DND-41 (cell line): ENCODE measurements around the gene NUAK1.

Experiments
- ATAC-seq: fragments of 200-7000 bp; cut with Tn5 transposase; 3 replicates; pipeline ENCODE4 v1.9.1; 2021; ENCODE audit warnings: low read depth; ENCODE audit not compliant: insufficient read depth
- DNase-seq: peaks from one replicate; pipeline ENCODE4 v3.0.0-alpha.2; 2020
- H2AFZ ChIP-seq: 2 replicates; pipeline ENCODE4 v1.6.0; 2012; ENCODE audit warnings: low read depth, low read length
- H3K27ac ChIP-seq: 2 replicates; pipeline ENCODE4 v1.5.1; 2012; ENCODE audit warnings: low read length, inconsistent platforms
- H3K27me3 ChIP-seq: fragments of 200-600 bp; sonication (generic); 2 replicates; pipeline ENCODE4 v1.6.0; 2012; ENCODE audit warnings: low read length, mild to moderate bottlenecking, inconsistent platforms; ENCODE audit not compliant: insufficient read depth, poor library complexity
- H3K36me3 ChIP-seq: 2 replicates; pipeline ENCODE4 v1.5.1; 2012; ENCODE audit warnings: low read length, inconsistent platforms; ENCODE audit not compliant: insufficient read depth
- H3K4me1 ChIP-seq: 2 replicates; pipeline ENCODE4 v1.5.1; 2012; ENCODE audit warnings: mild to moderate bottlenecking, low read length; ENCODE audit not compliant: insufficient read depth
- H3K4me2 ChIP-seq: 2 replicates; pipeline ENCODE4 v1.6.0; 2012; ENCODE audit warnings: mild to moderate bottlenecking, moderate library complexity, low read length, inconsistent platforms; ENCODE audit not compliant: insufficient read depth
- H3K4me3 ChIP-seq, 2 experiments: fragments of 200-600 bp in 1 of 2; shearing (Covaris generic) in 1 of 2; 2 replicates each; pipeline ENCODE4 v1.5.1; 2012 to 2016; ENCODE audit warnings: inconsistent platforms in 2 of 2, low read length in 2 of 2, mild to moderate bottlenecking in 2 of 2, low read depth in 1 of 2, moderate library complexity in 1 of 2
- H3K79me2 ChIP-seq: 2 replicates; pipeline ENCODE4 v1.6.0; 2012; ENCODE audit warnings: low read length, inconsistent platforms; ENCODE audit not compliant: insufficient read depth
- H3K9ac ChIP-seq: 2 replicates; pipeline ENCODE4 v1.6.0; 2012; ENCODE audit warnings: low read depth, mild to moderate bottlenecking, inconsistent platforms, low read length, moderate library complexity
- H3K9me3 ChIP-seq: 2 replicates; pipeline ENCODE4 v1.5.1; 2012; ENCODE audit warnings: low read length, moderate library complexity, mild to moderate bottlenecking, inconsistent platforms; ENCODE audit not compliant: insufficient read depth, severe bottlenecking
- H4K20me1 ChIP-seq: 2 replicates; pipeline ENCODE4 v1.6.0; 2012; ENCODE audit warnings: low read length; ENCODE audit not compliant: insufficient read depth
- EZH2 ChIP-seq: IDR thresholded peaks from 3 replicates; pipeline ENCODE4 v1.6.1; 2012; ENCODE audit warnings: borderline replicate concordance, low read depth, mild to moderate bottlenecking, moderate library complexity, low read length, inconsistent platforms; ENCODE audit not compliant: severe bottlenecking
- TF ChIP-seq, protein P1 (sequence below): IDR thresholded peaks from 2 replicates; pipeline ENCODE4 v1.5.1; 2012; ENCODE audit warnings: borderline replicate concordance, low read length, moderate library complexity, mild to moderate bottlenecking; ENCODE audit not compliant: poor library complexity, severe bottlenecking; ENCODE audit errors: extremely low read depth

The NUAK1 gene

DNA sequence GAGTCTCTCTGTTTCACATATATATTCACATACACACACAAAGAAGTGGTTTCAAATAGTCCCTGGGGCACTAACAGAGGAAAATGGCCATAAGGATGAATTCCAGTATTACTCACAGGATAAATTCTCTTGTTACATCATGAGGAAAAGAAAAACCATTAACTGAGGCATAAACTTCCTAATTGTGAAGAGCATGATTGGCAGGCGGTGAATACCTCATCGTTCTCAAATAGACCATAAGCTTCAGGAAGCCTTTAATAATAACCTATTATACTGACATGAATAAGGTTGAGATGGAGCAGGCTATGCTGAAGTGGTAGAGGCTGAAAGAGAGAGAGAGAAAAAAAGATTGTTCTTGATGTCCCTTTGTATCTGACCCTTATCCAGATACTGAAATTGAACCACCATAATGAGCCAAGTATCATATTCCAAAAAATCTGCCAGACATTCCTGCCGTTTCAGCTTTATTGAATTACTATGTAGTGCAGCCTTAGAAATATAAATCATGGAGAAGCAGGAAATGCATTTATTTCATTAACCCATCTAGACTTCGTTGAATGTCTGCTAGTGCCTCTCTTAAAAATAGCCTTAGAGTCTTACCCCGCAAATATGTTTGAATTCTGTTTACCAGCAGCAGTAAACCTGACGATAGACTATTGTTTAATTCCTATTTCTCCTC, 86.8 kb downstream of the NUAK1 start:
- Histone ChIP-seq H3K4me3 (no peak overlapping the region), H3K9ac (no peak overlapping the region), H4K20me1 (no peaks in the 10 kb centered on the region), H2AFZ (no peak overlapping the region), H3K4me2 (no peak overlapping the region), H3K79me2 (no peaks in the 10 kb centered on the region), H3K27ac (no peak overlapping the region), H3K4me1 (no peaks in the 10 kb centered on the region), H3K36me3 (no peaks in the 10 kb centered on the region), H3K9me3 (no peaks in the 10 kb centered on the region), H3K27me3 (peaks cover 10% of the 10 kb centered on the region)
- no peak for DNase-seq
- no peak for TF ChIP-seq EZH2
- TF ChIP-seq, protein P1, sequence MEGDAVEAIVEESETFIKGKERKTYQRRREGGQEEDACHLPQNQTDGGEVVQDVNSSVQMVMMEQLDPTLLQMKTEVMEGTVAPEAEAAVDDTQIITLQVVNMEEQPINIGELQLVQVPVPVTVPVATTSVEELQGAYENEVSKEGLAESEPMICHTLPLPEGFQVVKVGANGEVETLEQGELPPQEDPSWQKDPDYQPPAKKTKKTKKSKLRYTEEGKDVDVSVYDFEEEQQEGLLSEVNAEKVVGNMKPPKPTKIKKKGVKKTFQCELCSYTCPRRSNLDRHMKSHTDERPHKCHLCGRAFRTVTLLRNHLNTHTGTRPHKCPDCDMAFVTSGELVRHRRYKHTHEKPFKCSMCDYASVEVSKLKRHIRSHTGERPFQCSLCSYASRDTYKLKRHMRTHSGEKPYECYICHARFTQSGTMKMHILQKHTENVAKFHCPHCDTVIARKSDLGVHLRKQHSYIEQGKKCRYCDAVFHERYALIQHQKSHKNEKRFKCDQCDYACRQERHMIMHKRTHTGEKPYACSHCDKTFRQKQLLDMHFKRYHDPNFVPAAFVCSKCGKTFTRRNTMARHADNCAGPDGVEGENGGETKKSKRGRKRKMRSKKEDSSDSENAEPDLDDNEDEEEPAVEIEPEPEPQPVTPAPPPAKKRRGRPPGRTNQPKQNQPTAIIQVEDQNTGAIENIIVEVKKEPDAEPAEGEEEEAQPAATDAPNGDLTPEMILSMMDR = no peak
- no peak for ATAC-seq

DNA sequence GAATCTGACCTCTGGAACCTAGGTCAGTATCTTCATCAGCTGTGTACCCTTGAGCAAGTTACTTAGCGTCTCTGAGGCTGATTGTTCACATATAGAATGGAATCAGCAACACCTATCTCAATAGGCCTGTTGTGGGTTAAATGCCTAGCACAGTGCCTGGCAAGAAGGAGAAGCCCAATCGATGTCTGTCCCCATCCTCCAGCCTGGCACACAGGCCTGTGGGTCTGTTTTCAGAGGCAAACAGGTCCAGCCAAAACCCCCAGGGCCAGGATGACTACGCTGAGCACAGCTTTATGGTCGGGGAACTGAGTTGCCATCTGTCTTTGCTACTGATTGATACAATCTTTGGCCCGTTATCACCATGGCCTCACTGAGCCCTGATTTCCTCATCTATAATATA, 89.2 kb downstream of the NUAK1 start:
- ATAC-seq (no peak), DNase-seq (no peak)
- Histone ChIP-seq H3K27ac (no peak overlapping the region), H3K9ac (no peak overlapping the region), H3K4me3 (no peak overlapping the region), H3K36me3 (no peaks in the 10 kb centered on the region), H3K9me3 (no peaks in the 10 kb centered on the region), H3K4me2 (no peak overlapping the region), H4K20me1 (no peaks in the 10 kb centered on the region), H3K4me1 (no peaks in the 10 kb centered on the region), H3K79me2 (no peaks in the 10 kb centered on the region), H3K27me3 (peaks cover 10% of the 10 kb centered on the region), H2AFZ (no peak overlapping the region)
- TF ChIP-seq EZH2 = no peak
- TF ChIP-seq, protein P1 = no peak

DNA sequence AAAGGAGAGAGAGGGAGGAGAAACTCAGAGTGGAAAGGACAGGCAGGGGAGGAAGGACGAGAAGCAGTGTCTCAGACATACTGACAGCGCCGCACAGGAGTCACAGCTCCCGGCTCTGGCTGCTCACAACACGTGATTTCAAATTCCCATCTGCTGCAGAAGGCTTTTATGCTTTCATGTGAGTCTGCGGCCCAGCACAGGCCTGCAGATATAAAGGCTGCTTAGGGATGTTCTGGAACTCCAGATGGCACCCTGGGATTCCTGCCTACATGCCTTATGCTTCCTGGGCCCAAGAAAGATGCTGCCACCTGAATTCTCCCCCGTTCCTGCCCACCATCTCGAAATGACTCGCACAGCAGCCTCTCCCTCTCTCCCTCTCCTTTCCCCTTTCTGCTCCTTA, 89.6 kb downstream of the NUAK1 start:
- Histone ChIP-seq H3K36me3 (no peaks in the 10 kb centered on the region), H3K4me1 (no peaks in the 10 kb centered on the region), H4K20me1 (no peaks in the 10 kb centered on the region), H3K4me2 (no peak overlapping the region), H3K4me3 (no peak overlapping the region), H3K79me2 (no peaks in the 10 kb centered on the region), H3K27me3 (peaks cover 10% of the 10 kb centered on the region), H3K9me3 (no peaks in the 10 kb centered on the region), H3K9ac (no peak overlapping the region), H2AFZ (no peak overlapping the region), H3K27ac (no peak overlapping the region)
- DNase-seq (no peak), ATAC-seq (no peak)
- TF ChIP-seq EZH2 = no peak
- TF ChIP-seq, protein P1 = no peak

DNA sequence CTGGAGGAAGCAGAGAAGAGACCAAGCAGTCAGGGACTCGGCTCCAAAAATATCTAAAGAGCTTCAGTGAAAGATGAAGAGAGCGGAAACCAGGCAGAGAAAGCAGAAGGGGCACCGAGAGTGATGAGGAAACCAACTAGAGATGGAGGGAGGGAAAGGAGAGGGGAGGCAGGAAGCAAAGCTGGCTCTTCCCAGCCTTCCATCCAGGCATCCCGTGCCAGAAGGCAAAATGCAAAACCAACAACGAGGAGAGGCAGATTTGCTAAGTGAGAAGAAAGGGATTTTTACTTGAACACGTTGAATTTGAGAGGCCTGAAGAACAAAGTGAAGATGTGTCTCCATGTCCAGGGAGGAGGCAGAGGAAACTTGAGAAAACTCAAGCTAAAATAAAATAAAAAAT, 90.1 kb downstream of the NUAK1 start:
- Histone ChIP-seq H4K20me1 (no peaks in the 10 kb centered on the region), H3K27me3 (peaks cover 10% of the 10 kb centered on the region), H3K9ac (no peak overlapping the region), H3K4me2 (no peak overlapping the region), H3K79me2 (no peaks in the 10 kb centered on the region), H3K4me3 (no peak overlapping the region), H3K9me3 (no peaks in the 10 kb centered on the region), H2AFZ (no peak overlapping the region), H3K27ac (no peak overlapping the region), H3K36me3 (no peaks in the 10 kb centered on the region), H3K4me1 (no peaks in the 10 kb centered on the region)
- ATAC-seq = no peak
- TF ChIP-seq, protein P1 = no peak
- no peak for TF ChIP-seq EZH2
- DNase-seq = no peak
